Ascending aorta (tissue), 2 donors: ENCODE measurements around the gene B4GALT5. TPM values are rescaled to one million over a fixed set of nuclear protein-coding genes. Genes with fewer than 3 reads are reported as not detected.

Experiments used
- DNase-seq, 2 donors: peaks; one replicate each; pipeline ENCODE4 v3.0.0-alpha.2; 2019; ENCODE audit warnings: low spot score in 2 of 2
- H3K27ac ChIP-seq, 2 donors: fragments of 200-600 bp; sonication (generic); one replicate each; pipeline ENCODE4 v1.5.1; 2016 to 2017; ENCODE audit warnings: mild to moderate bottlenecking in 1 of 2
- H3K27me3 ChIP-seq: fragments of 200-600 bp; sonication (generic); one replicate; pipeline ENCODE4 v1.5.1; 2017
- H3K36me3 ChIP-seq, 2 donors: fragments of 200-600 bp; sonication (generic); one replicate each; pipeline ENCODE4 v1.5.1; 2016
- H3K4me1 ChIP-seq, 2 donors: fragments of 200-600 bp; sonication (generic); one replicate each; pipeline ENCODE4 v1.5.1; 2016 to 2017; ENCODE audit warnings: mild to moderate bottlenecking in 1 of 2
- H3K4me3 ChIP-seq, 2 donors: fragments of 200-600 bp; sonication (generic); one replicate each; pipeline ENCODE4 v1.5.1; 2016 to 2017; ENCODE audit warnings: mild to moderate bottlenecking in 1 of 2
- H3K9me3 ChIP-seq, 2 donors: fragments of 200-600 bp; sonication (generic); one replicate each; pipeline ENCODE4 v1.5.1; 2016
- intact Hi-C: fragments of 100-400 bp; cut with DNase I; formaldehyde crosslinking; loops from one replicate; pipeline ENCODE4 v1.15.1; 2023
- total RNA-seq: library from RNA; depleted of rRNA; stranded (reverse); fragments of >200 nt; gene quantifications from one replicate; pipeline ENCODE4 v1.1.0, GENCODE V29; 2016
- TF ChIP-seq, protein P1 (sequence below), 3 experiments: fragments of 200-600 bp in 2 of 3; fragments of 450-650 bp in 1 of 3; sonication (generic) in 2 of 3; IDR thresholded peaks; one replicate each; pipeline ENCODE4 v1.5.1; 2016 to 2019; ENCODE audit warnings: antibody characterized with exemption in 3 of 3, mild to moderate bottlenecking in 1 of 3, moderate library complexity in 1 of 3

Gene B4GALT5
- total RNA-seq, 1 donor from 2014 or later = 15.0 TPM

DNA sequence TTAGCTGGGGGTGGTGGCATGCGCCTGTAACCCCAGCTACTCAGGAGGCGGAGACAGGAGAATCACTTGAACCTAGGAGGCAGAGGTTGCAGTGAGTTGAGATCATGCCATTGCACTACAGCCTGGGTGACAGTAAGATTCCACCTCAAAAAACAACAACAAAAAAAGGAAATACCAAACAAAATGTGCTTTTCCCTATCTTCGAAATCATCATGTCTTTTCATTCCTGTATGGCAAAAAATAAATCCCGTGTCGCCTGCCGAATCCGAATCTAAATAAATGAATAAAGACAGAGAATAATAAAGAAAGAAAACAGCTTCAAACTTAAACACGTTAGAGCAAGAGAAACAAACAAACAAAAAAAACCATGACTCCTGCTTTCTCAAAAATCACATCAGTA is 11.8 kb downstream of the B4GALT5 start:
- H3K36me3 ChIP-seq = no peaks in the 10 kb centered on the region
- intact Hi-C loops = no loop called here
- no peak for DNase-seq
- no peaks in the 10 kb centered on the region for H3K9me3 ChIP-seq
- H3K27ac ChIP-seq = no peak overlapping the region
- peaks cover 0 to 8% of the 10 kb centered on the region in 2 donors for H3K4me1 ChIP-seq
- TF ChIP-seq, protein P1, sequence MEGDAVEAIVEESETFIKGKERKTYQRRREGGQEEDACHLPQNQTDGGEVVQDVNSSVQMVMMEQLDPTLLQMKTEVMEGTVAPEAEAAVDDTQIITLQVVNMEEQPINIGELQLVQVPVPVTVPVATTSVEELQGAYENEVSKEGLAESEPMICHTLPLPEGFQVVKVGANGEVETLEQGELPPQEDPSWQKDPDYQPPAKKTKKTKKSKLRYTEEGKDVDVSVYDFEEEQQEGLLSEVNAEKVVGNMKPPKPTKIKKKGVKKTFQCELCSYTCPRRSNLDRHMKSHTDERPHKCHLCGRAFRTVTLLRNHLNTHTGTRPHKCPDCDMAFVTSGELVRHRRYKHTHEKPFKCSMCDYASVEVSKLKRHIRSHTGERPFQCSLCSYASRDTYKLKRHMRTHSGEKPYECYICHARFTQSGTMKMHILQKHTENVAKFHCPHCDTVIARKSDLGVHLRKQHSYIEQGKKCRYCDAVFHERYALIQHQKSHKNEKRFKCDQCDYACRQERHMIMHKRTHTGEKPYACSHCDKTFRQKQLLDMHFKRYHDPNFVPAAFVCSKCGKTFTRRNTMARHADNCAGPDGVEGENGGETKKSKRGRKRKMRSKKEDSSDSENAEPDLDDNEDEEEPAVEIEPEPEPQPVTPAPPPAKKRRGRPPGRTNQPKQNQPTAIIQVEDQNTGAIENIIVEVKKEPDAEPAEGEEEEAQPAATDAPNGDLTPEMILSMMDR (IDR thresholded peaks at IDR 0.05) = no peak
- H3K4me3 ChIP-seq = no peak overlapping the region
- H3K27me3 ChIP-seq = no peaks in the 10 kb centered on the region

DNA sequence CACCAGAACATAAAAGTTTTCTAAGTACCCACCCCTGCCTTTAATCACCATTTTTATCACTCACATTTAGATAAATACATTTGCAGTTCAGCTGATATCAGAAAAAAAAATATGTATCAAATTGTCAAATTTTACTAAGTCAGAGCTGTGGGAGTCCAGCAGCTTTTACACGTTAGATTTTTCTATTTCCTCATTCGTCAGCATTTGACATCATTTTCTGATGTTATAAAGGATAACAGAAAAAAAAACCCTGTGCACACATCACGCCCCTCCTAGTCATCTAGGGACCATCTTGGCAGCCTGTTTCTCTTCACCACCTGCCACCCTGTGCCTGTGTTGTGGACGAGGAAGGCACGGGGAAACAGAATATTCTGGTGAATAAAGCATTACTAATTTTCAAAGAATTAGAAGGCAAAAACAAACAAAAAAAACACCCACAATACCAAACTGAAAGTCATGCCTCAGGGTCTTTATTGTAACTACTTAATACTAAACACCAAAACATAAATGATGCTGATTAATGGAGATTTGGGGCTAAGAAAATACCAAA is 12.4 kb downstream of the B4GALT5 start:
- H3K4me3 ChIP-seq = no peak overlapping the region
- intact Hi-C loops = no loop called here
- DNase-seq = no peak
- H3K36me3 ChIP-seq = no peaks in the 10 kb centered on the region
- H3K9me3 ChIP-seq = no peaks in the 10 kb centered on the region
- TF ChIP-seq, protein P1 (IDR thresholded peaks at IDR 0.05) = no peak
- peaks cover 0 to 9% of the 10 kb centered on the region in 2 donors for H3K4me1 ChIP-seq
- H3K27me3 ChIP-seq = no peaks in the 10 kb centered on the region
- H3K27ac ChIP-seq = no peak overlapping the region

DNA sequence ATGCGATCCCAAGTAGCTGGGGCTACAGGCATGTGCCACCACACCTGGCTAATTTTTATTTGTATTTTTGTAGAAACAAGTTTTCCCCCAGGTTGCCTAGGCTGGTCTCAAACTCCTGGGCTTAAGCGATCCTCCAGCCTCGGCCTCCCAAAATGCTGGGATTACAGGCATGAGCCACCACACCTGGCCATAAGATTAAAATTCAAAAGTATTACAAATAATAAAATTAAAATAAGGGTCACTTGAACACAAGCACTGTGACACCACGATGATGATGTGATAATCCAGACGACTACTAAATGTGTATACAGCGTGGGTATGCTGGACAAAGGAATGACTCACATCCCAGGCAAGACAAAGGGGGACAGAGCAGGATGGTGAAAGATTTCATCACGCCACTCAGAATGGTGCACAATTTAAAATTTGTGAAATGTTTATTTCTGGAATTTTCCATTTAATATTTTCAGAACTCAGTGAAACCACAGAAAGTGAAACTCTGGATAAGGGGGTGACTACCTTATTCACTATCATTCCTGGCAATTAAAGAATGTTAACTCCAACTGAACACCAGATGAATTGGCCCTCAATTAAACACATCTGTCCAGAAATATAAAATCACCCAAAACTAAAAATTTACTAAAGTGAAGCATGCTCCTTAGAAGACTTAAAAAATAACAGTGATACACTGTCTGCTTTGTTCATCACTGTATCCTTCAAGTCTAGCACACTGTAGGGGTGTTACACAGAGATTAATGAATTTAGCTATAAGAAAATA is 13.1 kb downstream of the B4GALT5 start:
- TF ChIP-seq, protein P1 (IDR thresholded peaks at IDR 0.05) = no peak

DNA sequence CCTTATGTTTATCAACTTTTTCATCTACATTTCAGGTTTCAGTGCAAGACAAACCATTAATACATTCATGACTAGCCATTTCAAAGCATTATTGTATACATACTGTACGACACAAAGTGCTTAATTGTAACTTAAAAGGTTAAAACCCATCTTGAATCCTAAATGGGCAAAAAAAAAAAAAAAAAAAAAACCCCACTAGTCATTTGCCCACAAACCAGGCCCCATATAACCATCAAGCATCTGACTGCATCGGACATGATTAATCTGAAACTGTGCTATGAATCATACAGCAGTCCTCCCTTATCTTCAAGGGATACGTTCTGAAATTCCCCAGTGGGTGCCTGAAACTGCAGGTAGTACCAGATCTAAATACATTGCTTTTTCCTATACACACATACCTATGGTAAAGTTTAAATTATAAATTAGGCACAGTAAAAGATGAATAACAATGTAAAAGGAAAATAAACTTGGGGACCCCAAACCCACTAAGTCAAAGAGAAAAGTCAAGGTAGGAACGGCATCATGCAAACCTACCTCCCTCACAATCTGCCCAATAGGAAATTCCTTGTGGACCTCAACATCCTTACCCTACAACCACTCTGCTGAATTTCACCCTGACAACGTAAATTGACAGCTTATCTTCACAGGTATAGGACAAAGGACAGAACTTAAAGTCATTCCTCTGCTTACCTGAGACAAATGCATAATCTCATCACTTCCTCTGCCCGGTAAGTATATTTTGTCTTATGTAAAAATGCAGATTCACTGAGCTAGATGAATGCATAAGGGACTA is 14.3 kb downstream of the B4GALT5 start:
- TF ChIP-seq, protein P1 (IDR thresholded peaks at IDR 0.05) = no peak
- intact Hi-C loops = no loop called here
- peaks cover 0 to 14% of the 10 kb centered on the region in 2 donors for H3K4me1 ChIP-seq
- H3K4me3 ChIP-seq = no peak overlapping the region
- no peak overlapping the region for H3K27ac ChIP-seq
- no peaks in the 10 kb centered on the region for H3K9me3 ChIP-seq
- no peak for DNase-seq
- no peaks in the 10 kb centered on the region for H3K27me3 ChIP-seq
- no peaks in the 10 kb centered on the region for H3K36me3 ChIP-seq

More for the DNA sequence above, 13.1 kb downstream of the B4GALT5 start:
- Histone ChIP-seq H3K9me3 (no peaks in the 10 kb centered on the region), H3K27me3 (no peaks in the 10 kb centered on the region), H3K4me1 (peaks cover 0 to 14% of the 10 kb centered on the region in 2 donors), H3K36me3 (no peaks in the 10 kb centered on the region), H3K4me3 (no peak overlapping the region), H3K27ac (no peak overlapping the region)
- intact Hi-C loops = no loop called here
- DNase-seq = no peak

DNA sequence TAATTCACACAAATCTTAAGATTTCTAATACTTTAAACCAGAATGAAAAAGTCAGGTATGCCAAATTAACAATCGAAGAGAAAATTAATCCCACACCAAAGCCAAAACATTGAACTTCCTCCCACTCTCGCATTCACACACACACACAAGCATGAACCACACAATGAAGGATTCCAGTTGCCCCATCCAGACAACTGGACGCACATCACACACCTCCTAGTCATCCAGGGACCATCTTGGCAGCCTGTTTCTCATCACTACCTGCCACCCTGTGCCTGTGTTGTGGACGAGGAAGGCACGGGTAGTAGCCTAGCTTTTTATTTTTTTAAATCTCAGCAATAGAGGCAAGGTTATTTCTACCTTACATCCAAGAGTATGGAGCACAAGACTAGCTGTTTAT is 15.2 kb downstream of the B4GALT5 start:
- TF ChIP-seq, protein P1 (IDR thresholded peaks at IDR 0.05) = no peak
- H3K27me3 ChIP-seq = no peaks in the 10 kb centered on the region
- H3K36me3 ChIP-seq = no peaks in the 10 kb centered on the region
- H3K27ac ChIP-seq = no peak overlapping the region
- no peak overlapping the region for H3K4me3 ChIP-seq
- H3K9me3 ChIP-seq = no peaks in the 10 kb centered on the region
- DNase-seq = no peak
- intact Hi-C loops = no loop called here
- peaks cover 0 to 14% of the 10 kb centered on the region in 2 donors for H3K4me1 ChIP-seq
